Measurements from ENCODE around the gene PROM1.

GRCh38 chr4:16075061-16075460 is 8.8 kb downstream of the PROM1 start:
- TF ChIP-seq POLR2A (IDR thresholded peaks at IDR 0.05) = no peak
- TF ChIP-seq CTCF (IDR thresholded peaks at IDR 0.05) = no peak
